ENCODE results near the gene ZNF512B.

DNA sequence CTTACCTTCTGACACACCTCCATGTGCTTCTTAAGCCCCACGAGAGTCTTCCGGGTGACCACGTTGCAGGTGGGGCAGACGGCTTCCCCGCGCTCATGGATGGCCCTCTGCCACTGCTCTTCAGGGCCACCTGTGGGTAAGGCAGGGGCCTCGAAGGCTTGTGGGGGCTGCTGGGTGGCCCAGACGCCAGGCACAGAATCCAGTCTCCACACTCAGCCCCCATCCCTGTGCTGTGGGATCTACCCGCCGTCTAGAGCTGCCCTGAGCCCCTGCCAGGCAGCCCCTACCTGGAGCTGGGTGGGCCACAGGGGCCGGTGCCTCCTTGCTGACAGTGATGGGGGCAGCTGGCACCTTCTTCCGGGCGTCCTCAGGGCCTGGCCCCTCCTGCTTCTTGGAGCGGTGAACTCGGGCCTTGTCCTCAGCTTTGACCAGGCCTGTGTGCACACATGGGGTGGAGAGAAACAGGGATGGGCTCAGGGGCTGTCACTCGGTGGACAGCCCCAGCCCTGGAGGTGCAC lies 5.9 kb downstream of the ZNF512B start:
- no peak for TF ChIP-seq CTCF (IDR thresholded peaks at IDR 0.05)
- no peak for TF ChIP-seq POLR2A (IDR thresholded peaks at IDR 0.05)
- no peak for TF ChIP-seq POLR2AphosphoS5 (IDR thresholded peaks at IDR 0.05; ENCODE audit: insufficient read depth in 1 of 2, low read depth in 1 of 2)

All from vagina (tissue), 2 donors.